Stimulated activated CD8-positive, alpha-beta memory T cell treated with anti-CD3 and anti-CD28 coated beads, Interleukin-12 subunit alpha, Interleukin-12 subunit beta, amount 100 ng/mL, for 24 hours (primary cell): ENCODE data around the gene FAM20C.

ENCODE experiments used
- DNase-seq: peaks from one replicate; pipeline ENCODE4 v3.0.0-alpha.2; 2020; ENCODE audit errors: extremely low read depth

FAM20C gene

DNA sequence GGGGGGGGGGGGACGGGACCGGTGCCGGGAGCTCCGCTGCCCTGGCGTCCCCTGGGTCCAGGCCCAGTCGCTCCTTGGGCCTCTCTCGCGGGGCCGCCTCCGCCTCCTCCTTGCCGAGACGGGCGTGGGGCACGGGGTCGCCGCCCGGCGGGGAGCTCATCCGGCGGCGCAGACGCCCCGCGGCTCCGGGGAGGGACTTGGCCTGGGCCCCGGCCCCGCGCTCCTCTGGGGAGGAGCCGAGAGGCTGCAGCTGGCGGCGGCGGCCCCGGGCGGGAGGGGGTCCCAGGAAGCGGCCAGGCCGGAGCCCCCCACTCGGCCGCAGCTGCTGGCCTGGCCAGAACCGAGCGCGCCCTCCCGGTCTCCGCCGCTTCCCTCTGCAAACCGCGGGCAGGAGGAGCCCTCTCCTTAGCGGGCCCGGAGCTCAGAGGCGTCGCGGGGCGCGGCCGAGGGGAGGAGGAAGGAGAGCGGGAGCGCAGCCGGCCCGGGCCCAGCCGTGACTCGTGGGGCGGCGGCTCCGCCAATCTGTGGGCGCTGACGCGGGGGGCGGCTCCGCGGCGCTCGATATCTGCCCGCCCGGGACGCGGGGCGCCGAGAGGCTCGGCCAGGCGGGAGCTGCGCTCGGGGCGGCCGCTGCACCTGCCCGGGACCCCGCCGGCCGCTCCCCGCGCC is at the start of gene FAM20C:
Gene FAM20C, plus strand, starts transcription at position 591 of the 669 bp plus-strand sequence. CDS start 629 bp downstream, outside the sequence.
- peak; percentile 17 for DNase-seq

- DNase-seq = no peak
Observed at GRCh38 chr7:143145-143751, 49.1 kb upstream of the FAM20C start.

- no peak for DNase-seq
Observed at GRCh38 chr7:143811-144453, 48.4 kb upstream of the FAM20C start.

- no peak for DNase-seq
Observed at GRCh38 chr7:144454-144826, 47.9 kb upstream of the FAM20C start.

GRCh38 chr7:145863-146262 is 46.5 kb upstream of the FAM20C start:
- DNase-seq = no peak

DNA sequence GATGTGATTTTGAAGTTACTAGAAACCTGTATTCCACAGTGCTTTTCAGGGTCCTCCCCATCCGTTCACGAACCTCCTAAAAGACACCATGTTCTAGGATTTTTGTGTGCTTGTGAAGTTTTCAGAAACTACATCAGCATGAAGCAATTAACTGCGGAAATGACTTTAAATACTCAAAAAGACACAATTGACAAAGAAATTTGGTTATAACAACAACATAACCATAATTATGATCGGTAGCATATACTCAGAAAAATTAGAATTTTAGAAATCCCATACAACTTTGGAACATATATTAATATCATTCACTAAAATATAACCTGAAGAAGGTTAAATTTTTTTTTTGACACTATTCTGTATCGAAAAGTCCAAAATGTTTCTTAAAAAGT is 43.8 kb upstream of the FAM20C start:
- DNase-seq = no peak

DNA sequence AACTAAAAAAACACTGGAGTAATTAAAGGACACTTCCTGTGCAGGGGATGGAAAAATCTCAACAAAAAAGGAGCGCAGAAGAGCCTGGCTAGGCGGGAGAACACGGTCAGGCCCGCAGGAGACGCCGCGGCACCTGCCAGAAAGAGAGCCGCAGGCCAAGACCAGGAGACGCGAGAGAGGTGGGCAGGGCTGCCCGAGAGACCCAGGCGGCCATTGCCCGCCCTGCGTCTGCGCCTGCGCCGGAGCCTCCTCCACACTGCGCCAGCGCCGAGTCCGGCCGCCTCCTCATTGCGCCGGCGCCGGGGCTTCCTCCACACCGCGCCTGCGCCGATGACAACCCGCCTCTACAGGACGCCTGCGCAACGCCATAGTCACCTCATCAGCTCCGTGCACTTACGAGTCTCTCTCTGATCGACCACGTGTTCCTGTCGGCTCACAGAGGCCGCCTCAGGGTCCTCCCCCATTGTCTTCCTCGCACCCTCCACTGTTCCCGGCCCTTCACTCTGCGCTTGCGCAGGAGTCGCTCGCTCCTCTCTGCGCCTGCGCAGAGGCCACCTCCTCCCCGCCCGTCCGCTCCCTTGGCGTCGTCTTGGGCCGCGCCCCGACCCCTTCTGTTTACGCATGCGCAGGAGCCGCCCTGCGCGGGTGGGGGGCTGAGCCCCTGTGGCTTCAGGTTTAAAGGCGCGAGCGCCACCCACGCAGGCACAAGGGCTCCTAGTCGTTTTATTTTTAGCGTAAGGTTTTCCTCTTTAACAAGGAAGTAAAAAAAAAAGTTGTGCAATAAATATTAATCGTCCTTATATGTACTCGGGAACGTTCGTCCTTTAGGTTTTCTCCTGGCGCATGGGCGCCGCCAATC is 43.2 kb upstream of the FAM20C start:
- DNase-seq = peak; percentile 93

GRCh38 chr7:149791-150636 is 42.4 kb upstream of the FAM20C start:
- no peak for DNase-seq

DNA sequence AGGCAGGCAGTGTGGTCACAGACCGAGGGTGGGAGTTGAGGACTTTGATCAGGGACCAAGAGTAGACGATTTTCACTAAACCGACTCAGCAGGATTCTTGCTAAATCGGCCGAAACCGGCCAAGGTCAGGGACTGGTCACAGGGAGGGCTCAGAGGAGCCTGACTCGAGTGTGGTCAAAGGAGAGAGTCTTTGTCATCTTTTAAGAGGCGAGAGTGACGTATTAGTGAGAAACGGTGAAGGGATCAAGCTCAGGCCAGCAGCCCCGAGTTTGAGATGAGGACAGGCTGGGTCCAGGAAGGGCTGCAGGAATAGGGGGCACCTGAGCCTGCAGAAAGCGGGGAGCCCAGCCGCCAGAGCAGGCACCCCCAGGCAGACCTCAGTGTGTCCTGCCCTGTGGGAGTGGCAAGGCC is 41.6 kb upstream of the FAM20C start:
- no peak for DNase-seq

GRCh38 chr7:151346-152050 is 40.9 kb upstream of the FAM20C start:
- no peak for DNase-seq

- DNase-seq = no peak
Observed at GRCh38 chr7:152702-153391, 39.5 kb upstream of the FAM20C start.

DNA sequence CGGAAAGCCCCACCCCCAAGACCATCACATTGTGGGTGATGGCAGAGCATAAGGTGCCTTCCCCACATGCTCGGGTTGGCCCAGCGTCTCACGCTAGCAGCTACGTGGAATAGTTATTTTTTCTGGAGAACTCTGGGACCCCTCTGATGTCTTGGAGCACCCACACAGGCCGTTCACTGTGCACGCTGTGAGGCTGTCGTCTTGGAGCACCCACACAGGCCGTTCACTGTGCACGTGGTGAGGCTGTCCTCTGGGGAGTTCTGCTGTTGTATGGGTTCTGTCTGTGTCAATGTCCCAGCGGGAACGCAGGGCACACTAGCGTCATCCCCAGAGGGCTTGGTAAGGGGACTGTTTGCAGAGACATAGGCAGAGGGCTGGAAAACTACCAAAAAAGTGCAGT is 38.8 kb upstream of the FAM20C start:
- DNase-seq = no peak

DNA sequence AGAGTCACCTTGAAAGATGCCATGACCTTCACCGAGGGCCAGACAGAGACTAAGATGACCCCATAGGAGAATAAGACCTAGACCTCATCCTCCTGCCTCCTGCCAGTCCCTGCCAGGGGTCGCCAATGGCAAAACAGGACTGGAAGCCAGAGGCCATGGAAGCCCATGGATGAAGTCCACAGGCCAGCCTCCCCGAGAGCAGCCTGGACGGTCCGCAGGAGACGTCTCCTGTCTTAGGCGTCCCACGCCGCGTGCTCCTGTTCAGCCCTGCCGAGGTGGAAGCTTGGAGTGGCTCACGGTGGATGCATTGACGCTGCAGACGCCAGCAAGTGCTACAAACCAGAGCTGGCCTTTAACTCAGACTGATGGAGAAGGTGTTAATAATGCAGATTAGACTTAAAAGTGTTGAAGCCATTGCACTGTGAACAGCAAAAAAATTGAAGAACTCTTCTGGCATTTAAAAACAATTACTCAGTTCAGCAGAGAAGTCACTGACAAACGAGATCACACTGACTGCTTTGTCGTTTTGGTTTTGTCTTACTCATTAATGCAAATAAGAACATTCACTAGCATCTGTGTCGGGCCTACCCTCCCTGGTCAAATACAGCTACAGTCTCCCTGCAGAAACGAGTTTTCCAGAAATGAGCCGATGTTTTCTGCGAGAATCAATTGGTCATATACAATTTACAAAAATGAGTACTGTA is 38.1 kb upstream of the FAM20C start:
- no peak for DNase-seq

GRCh38 chr7:155469-155900 is 36.9 kb upstream of the FAM20C start:
- DNase-seq = no peak

DNA sequence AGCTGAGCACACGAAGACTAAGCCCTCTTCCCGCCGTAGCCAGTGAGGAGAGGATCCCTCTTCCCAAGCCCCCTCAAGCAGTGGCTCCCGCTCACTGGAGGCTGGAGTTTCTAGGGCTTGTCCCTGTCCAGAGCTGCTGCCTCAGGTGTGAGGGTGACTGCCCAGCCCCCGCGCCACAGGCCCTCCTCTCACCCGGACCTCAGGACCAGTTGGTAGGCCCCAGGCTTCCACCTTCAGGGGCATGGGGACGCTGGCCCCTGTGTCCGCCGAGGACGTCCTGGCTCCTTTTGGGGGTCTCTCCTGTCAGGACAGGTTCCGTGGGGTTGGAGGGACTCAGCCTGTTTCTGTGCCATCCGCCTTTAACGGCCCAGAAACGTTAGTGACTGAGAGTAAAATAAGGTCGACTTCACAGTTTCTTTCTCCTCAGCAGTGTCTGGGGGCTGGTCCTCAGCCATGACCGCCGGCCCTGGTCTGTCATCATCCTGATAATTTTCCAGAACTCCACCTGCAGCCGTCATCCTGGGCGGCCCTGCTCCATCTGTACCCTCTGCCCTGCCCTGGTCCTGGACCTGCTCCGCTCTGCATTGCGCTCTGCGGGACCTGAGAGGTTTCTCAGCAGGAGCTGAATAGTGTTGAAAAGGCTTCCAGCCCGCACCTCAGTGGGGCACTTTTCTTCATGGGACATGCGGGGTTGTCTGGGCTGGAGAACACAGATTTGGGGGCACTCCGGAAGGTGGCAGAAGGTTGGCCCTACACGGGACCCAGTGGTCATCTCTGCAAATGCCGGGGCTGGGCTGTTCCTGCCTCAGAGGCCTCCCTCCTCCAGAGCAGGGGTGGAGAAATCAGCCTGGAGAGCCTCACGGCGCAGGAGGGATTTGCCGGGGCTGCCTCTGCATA is 36.0 kb upstream of the FAM20C start:
- DNase-seq = no peak

DNA sequence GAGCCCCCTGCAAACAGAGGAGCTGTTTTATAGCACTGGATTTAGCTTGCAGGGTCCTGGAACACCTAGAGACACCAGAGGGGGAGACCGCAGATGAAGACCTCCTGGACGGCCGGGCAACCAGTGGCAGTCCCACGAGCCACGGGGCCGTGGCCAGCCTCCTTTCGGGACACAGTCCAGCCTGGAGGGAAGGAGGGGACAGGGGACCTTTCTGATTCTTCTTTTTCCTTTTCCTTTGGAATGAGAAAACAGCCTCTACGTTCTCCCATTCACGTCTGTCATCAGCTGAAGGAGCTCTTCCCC is 35.4 kb upstream of the FAM20C start:
- DNase-seq = no peak

DNA sequence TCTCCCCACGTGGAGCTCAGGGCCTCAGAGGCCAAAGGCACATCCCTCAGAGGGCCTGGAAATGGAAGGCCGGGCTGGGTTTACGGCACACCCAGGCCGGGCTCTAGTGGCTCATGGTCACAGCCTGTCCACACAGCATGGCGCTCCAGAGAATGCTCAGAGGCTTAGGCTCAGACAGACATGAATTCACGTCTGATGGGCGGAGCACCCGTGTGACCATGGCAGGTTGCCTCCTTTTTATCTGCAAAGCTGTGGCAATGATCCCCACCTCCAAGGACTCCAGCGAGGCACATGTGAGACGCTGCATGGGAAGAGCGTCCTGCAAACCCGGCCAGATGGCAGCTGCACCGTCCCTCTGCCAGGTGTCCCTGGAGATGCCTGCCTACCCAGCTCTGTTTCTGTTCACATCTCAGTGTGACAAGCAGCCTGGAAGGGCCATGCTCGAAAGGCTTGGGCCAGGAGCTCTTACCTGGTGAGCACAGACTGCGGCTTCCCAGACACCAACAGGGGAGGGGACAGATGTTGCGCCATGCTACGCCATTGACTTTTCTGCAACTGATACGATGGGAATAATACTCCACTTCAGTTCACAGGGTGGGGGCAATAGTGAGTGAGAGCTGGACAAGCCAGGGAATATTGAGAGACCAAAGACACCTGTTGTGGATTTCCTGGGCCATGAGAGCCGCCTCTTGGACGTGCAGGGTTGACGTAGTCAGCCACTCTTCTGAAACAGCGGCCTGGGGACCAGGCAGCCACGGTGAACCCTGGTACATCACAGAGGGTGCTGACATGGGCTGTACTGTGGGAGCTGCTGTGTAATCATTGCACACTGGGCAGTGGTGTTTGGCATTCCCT is 34.4 kb upstream of the FAM20C start:
- no peak for DNase-seq

- DNase-seq = no peak
Observed at GRCh38 chr7:158771-159170, 33.6 kb upstream of the FAM20C start.
